Transverse colon (tissue), 4 donors: ENCODE results near the gene CRB1. TPM values are rescaled to one million over a fixed set of nuclear protein-coding genes. Genes with fewer than 3 reads are reported as not detected.

Source experiments
- DNase-seq: peaks from one replicate; pipeline ENCODE4 v3.0.0-alpha.2; 2019
- H3K27ac ChIP-seq, 4 donors: fragments of 200-600 bp; sonication (generic); 2 replicates each; pipeline ENCODE4 v1.5.1; 2016 to 2018; ENCODE audit warnings: inconsistent platforms in 4 of 4
- H3K27me3 ChIP-seq: fragments of 200-600 bp; sonication (generic); 2 replicates; pipeline ENCODE4 v1.5.1; 2017; ENCODE audit warnings: inconsistent platforms
- H3K36me3 ChIP-seq, 4 donors: fragments of 200-600 bp; sonication (generic); 2 replicates each; pipeline ENCODE4 v1.5.1; 2017 to 2019; ENCODE audit warnings: inconsistent platforms in 4 of 4
- H3K4me1 ChIP-seq, 4 donors: fragments of 200-600 bp; sonication (generic); 2 replicates each; pipeline ENCODE4 v1.5.1; 2017 to 2020; ENCODE audit warnings: inconsistent platforms in 4 of 4
- H3K4me3 ChIP-seq, 4 donors: fragments of 200-600 bp; sonication (generic); 1 replicate in 1 of 4; 2 replicates in 3 of 4; pipeline versions ENCODE4 v1.5.1 to v1.6.1; 2017 to 2019; ENCODE audit warnings: inconsistent platforms in 4 of 4
- H3K9me3 ChIP-seq, 2 donors: fragments of 200-600 bp; sonication (generic); 2 replicates each; pipeline ENCODE4 v1.5.1; 2017 to 2019; ENCODE audit warnings: inconsistent platforms in 2 of 2
- CTCF ChIP-seq, 5 experiments: fragments of 200-600 bp in 3 of 5; fragments of 450-650 bp in 2 of 5; sonication (generic) in 3 of 5; IDR thresholded peaks; 1 replicate in 2 of 5; 2 replicates in 3 of 5; pipeline ENCODE4 v1.5.1; 2016 to 2017; ENCODE audit warnings: antibody characterized with exemption in 5 of 5, inconsistent platforms in 3 of 5, mild to moderate bottlenecking in 2 of 5, moderate library complexity in 1 of 5
- EP300 ChIP-seq: sonication (generic); formaldehyde crosslinking; IDR thresholded peaks from one replicate; pipeline ENCODE4 v1.6.1; 2017; ENCODE audit warnings: antibody characterized with exemption, low read depth
- POLR2A ChIP-seq: fragments of 450-650 bp; IDR thresholded peaks from one replicate; pipeline ENCODE4 v1.6.1; 2016; ENCODE audit warnings: antibody characterized with exemption, mild to moderate bottlenecking, moderate library complexity
- POLR2AphosphoS5 ChIP-seq, 3 donors: sonication (generic); formaldehyde crosslinking; IDR thresholded peaks; one replicate each; pipeline ENCODE4 v1.6.1; 2016; ENCODE audit warnings: antibody characterized with exemption in 3 of 3
- WGBS, 2 donors: methylation state at CpG; one replicate each; pipeline ENCODE4 v1.1.5; 2018; ENCODE audit warnings: low coverage in 1 of 2; 5-methylcytosine and 5-hydroxymethylcytosine counted together
- in situ Hi-C, 4 donors: fragments of 200-750 bp; cut with MboI; loops; one replicate each; pipeline versions ENCODE4 v1.15.0 to v1.15.1; 2017; ENCODE audit warnings: low sequenced_read_pairs in 3 of 4, low pct_ligation_motif_present in 1 of 4, low pct_unique_long_range_greater_than_20kb in 1 of 4
- intact Hi-C: fragments of 100-400 bp; cut with DNase I; formaldehyde crosslinking; loops from one replicate; pipeline ENCODE4 v1.15.1; 2023; ENCODE audit warnings: low total_unique reads
- total RNA-seq, 4 donors: library from RNA; depleted of rRNA; stranded (reverse); fragments of >200 nt; gene quantifications; one replicate each; pipeline ENCODE4 v1.1.0, GENCODE V29; 2016

CRB1 gene
- total RNA-seq, 4 donors from 2014 or later, result 0.14 to 2.8 (median 0.32) TPM; not detected in 1

GRCh38 chr1:197247465-197247864 is 20.6 kb upstream of the CRB1 start:
- no peak for DNase-seq
- Histone ChIP-seq H3K4me1 (no peaks in the 10 kb centered on the region), H3K9me3 (no peaks in the 10 kb centered on the region), H3K27ac (no peak overlapping the region), H3K4me3 (no peak overlapping the region), H3K36me3 (no peaks in the 10 kb centered on the region), H3K27me3 (no peaks in the 10 kb centered on the region)
- intact Hi-C loops, result no loop called here
- in situ Hi-C loops, result no loop called here
- no peak for TF ChIP-seq POLR2A
- no peak for TF ChIP-seq POLR2AphosphoS5 (IDR thresholded peaks at IDR 0.05)
- TF ChIP-seq CTCF (IDR thresholded peaks at IDR 0.05), result no peak
- TF ChIP-seq EP300, result no peak
- WGBS, 2 donors, result 48 to 50% methylated on average over 1 of the region's 1 CpG

- no peak for TF ChIP-seq POLR2AphosphoS5 (IDR thresholded peaks at IDR 0.05)
- no peak for TF ChIP-seq EP300
- no peak for TF ChIP-seq POLR2A
- no peak for TF ChIP-seq CTCF (IDR thresholded peaks at IDR 0.05)
- H3K27me3 ChIP-seq, result no peaks in the 10 kb centered on the region
- no peak overlapping the region for H3K27ac ChIP-seq
- no peaks in the 10 kb centered on the region for H3K9me3 ChIP-seq
- H3K4me3 ChIP-seq, result no peak overlapping the region
- no peaks in the 10 kb centered on the region for H3K36me3 ChIP-seq
- intact Hi-C loops (no loop called here), in situ Hi-C loops (no loop called here)
- no peaks in the 10 kb centered on the region for H3K4me1 ChIP-seq
- WGBS, 2 donors, result 40 to 55% methylated on average over 2 of the region's 2 CpGs
- DNase-seq, result no peak
Measured at GRCh38 chr1:197249324-197249723, 18.7 kb upstream of the CRB1 start.

GRCh38 chr1:197250616-197251015 is 17.4 kb upstream of the CRB1 start:
- Histone ChIP-seq H3K36me3 (no peaks in the 10 kb centered on the region), H3K4me1 (no peaks in the 10 kb centered on the region), H3K4me3 (no peak overlapping the region), H3K27ac (no peak overlapping the region), H3K27me3 (no peaks in the 10 kb centered on the region), H3K9me3 (no peaks in the 10 kb centered on the region)
- no peak for DNase-seq
- in situ Hi-C loops (no loop called here), intact Hi-C loops (no loop called here)
- TF ChIP-seq POLR2AphosphoS5 (IDR thresholded peaks at IDR 0.05), result no peak
- TF ChIP-seq EP300, result no peak
- no peak for TF ChIP-seq POLR2A
- no peak for TF ChIP-seq CTCF (IDR thresholded peaks at IDR 0.05)
- WGBS, 2 donors, result 55 to 72% methylated on average over 2 of the region's 2 CpGs

GRCh38 chr1:197252973-197253372 is 15.1 kb upstream of the CRB1 start:
- H3K27ac ChIP-seq, result no peak overlapping the region
- WGBS, 2 donors, result 57 to 64% methylated on average over 4 of the region's 4 CpGs
- no peaks in the 10 kb centered on the region for H3K36me3 ChIP-seq
- DNase-seq, result no peak
- no peak overlapping the region for H3K4me3 ChIP-seq
- TF ChIP-seq CTCF (IDR thresholded peaks at IDR 0.05), result no peak
- TF ChIP-seq POLR2AphosphoS5 (IDR thresholded peaks at IDR 0.05), result no peak
- TF ChIP-seq EP300, result no peak
- no peak for TF ChIP-seq POLR2A
- H3K4me1 ChIP-seq, result no peaks in the 10 kb centered on the region
- intact Hi-C loops, result no loop called here
- in situ Hi-C loops, result no loop called here
- no peaks in the 10 kb centered on the region for H3K9me3 ChIP-seq
- H3K27me3 ChIP-seq, result no peaks in the 10 kb centered on the region
